Muscle of arm (tissue), 12 donors: ENCODE measurements around the gene MVD. TPM values are rescaled to one million over a fixed set of nuclear protein-coding genes. Genes with fewer than 3 reads are reported as not detected.
"Not testable (repeated sequence)": the region's sequence is repeated elsewhere in the genome, so short reads cannot be mapped to it uniquely, and the experiment has no call there.

ENCODE experiments used
- DNase-seq: peaks from one replicate; pipeline ENCODE4 v3.0.0-alpha.2; 2013
- polyA plus RNA-seq, 12 donors: library from polyadenylated mRNA; unstranded; fragments of 120-200 nt; gene quantifications; one replicate each; pipeline ENCODE4 v1.2.1, GENCODE V29; 2013; ENCODE audit not compliant: insufficient read length in 12 of 12

The MVD gene
- polyA plus RNA-seq, 12 donors = 18.2 to 35.2 (median 24.3) TPM; not detected in 1

GRCh38 chr16:88610080-88610479, 52.8 kb downstream of the MVD start:
- DNase-seq = no peak

GRCh38 chr16:88609426-88609825, 53.5 kb downstream of the MVD start:
- not testable (repeated sequence) for DNase-seq

GRCh38 chr16:88608076-88608475, 54.8 kb downstream of the MVD start:
- no peak for DNase-seq

- DNase-seq = no peak
Observed at GRCh38 chr16:88606148-88606757, 56.6 kb downstream of the MVD start.

- no peak for DNase-seq
Observed at GRCh38 chr16:88605186-88606147, 57.4 kb downstream of the MVD start.

GRCh38 chr16:88602091-88602490, 60.8 kb downstream of the MVD start:
- no peak for DNase-seq

Other genes with a start within 250 kb of the MVD start
- 1 to 10 TPM in 5 of 12 donors, under 1 TPM in 5, not detected in 2; 0.74 to 3.9 (median 1.1) TPM for gene ZFPM1, start 209.8 kb downstream of the MVD start, polyA plus RNA-seq
- gene ZC3H18, start 92.7 kb downstream of the MVD start, polyA plus RNA-seq = 10 to 100 TPM in 11 of 12 donors, not detected in 1; 21.4 to 54.4 (median 25.0) TPM
- not detected for gene IL17C, start 24.5 kb downstream of the MVD start, polyA plus RNA-seq
- gene CYBA, start 12.0 kb downstream of the MVD start, polyA plus RNA-seq = 10 to 100 TPM in 11 of 12 donors, not detected in 1; 19.5 to 60.4 (median 30.6) TPM
- gene SNAI3, start 23.4 kb upstream of the MVD start, polyA plus RNA-seq = 1 to 10 TPM in 10 of 12 donors, not detected in 2; 3.6 to 8.6 (median 6.6) TPM
- 10 to 100 TPM in 10 of 12 donors, not detected in 2; 11.5 to 26.9 (median 16.3) TPM for gene RNF166, start 43.3 kb upstream of the MVD start, polyA plus RNA-seq
- 10 to 100 TPM in 5 of 12 donors, 1 to 10 TPM in 5, not detected in 2; 8.5 to 13.1 (median 10.1) TPM for gene CTU2, start 43.4 kb upstream of the MVD start, polyA plus RNA-seq
- 10 to 100 TPM in 11 of 12 donors, not detected in 1; 36.1 to 78.2 (median 48.2) TPM for gene PIEZO1, start 122.1 kb upstream of the MVD start, polyA plus RNA-seq
- 10 to 100 TPM in 3 of 12 donors, 1 to 10 TPM in 8, not detected in 1; 4.5 to 26.0 (median 6.3) TPM for gene CDT1, start 140.7 kb upstream of the MVD start, polyA plus RNA-seq
- gene APRT, start 148.8 kb upstream of the MVD start, polyA plus RNA-seq = 10 to 100 TPM in 11 of 12 donors, not detected in 1; 45.8 to 73.6 (median 56.0) TPM
- 10 to 100 TPM in 11 of 12 donors, not detected in 1; 11.2 to 35.2 (median 18.8) TPM for gene GALNS, start 193.9 kb upstream of the MVD start, polyA plus RNA-seq
- 10 to 100 TPM in 11 of 12 donors, not detected in 1; 30.6 to 57.5 (median 50.9) TPM for gene TRAPPC2L, start 194.0 kb upstream of the MVD start, polyA plus RNA-seq
- under 1 TPM in 1 of 12 donors, not detected in 11; 0.47 TPM for gene PABPN1L, start 203.6 kb upstream of the MVD start, polyA plus RNA-seq